NCI-H146 (cell line): ENCODE data around the gene CLTCL1.
A peak's percentile ranks its signal among the peaks of the same experiment; 100 is the strongest.

ENCODE experiments used
- DNase-seq: peaks from one replicate; lab custom pipeline; 2025; lab: John Stamatoyannopoulos, UW

Gene CLTCL1

GRCh38 chr22:19195796-19196731, 95.5 kb downstream of the CLTCL1 start:
- DNase-seq: no peak

GRCh38 chr22:19194766-19195536, 96.6 kb downstream of the CLTCL1 start:
- no peak for DNase-seq

- no peak for DNase-seq
Measured at GRCh38 chr22:19193879-19194278, 97.6 kb downstream of the CLTCL1 start.

GRCh38 chr22:19187716-19188563, 103.6 kb downstream of the CLTCL1 start:
- no peak for DNase-seq

GRCh38 chr22:19184276-19184997, 107.1 kb downstream of the CLTCL1 start:
- no peak for DNase-seq

- no peak for DNase-seq
Measured at GRCh38 chr22:19183216-19183615, 108.3 kb downstream of the CLTCL1 start.

- no peak for DNase-seq
Measured at GRCh38 chr22:19182472-19183157, 108.9 kb downstream of the CLTCL1 start.

- DNase-seq: no peak
Measured at GRCh38 chr22:19181786-19182471, 109.6 kb downstream of the CLTCL1 start.

- no peak for DNase-seq
Measured at GRCh38 chr22:19180740-19181410, 110.6 kb downstream of the CLTCL1 start.

GRCh38 chr22:19180234-19180633, 111.3 kb downstream of the CLTCL1 start:
- no peak for DNase-seq

GRCh38 chr22:19179497-19180048, 111.9 kb downstream of the CLTCL1 start:
- peak; percentile 65 for DNase-seq

- DNase-seq: peak; percentile 67
Measured at GRCh38 chr22:19178657-19179496, 112.6 kb downstream of the CLTCL1 start, which contains the start of gene SLC25A1. TSS of gene SLC25A1 (minus strand) at chr22:19178736. CDS start at chr22:19178673, 63 bp downstream.

- DNase-seq: peak; percentile 56
Measured at GRCh38 chr22:19178065-19178656, 113.4 kb downstream of the CLTCL1 start.

GRCh38 chr22:19177164-19178064, 114.1 kb downstream of the CLTCL1 start:
- no peak for DNase-seq

- no peak for DNase-seq
Measured at GRCh38 chr22:19176732-19177131, 114.8 kb downstream of the CLTCL1 start.

GRCh38 chr22:19176175-19176643, 115.3 kb downstream of the CLTCL1 start:
- DNase-seq: no peak
